GM18505 (cell line): ENCODE measurements around the gene CSTPP1.
"Not testable (repeated sequence)": the region's sequence is repeated elsewhere in the genome, so short reads cannot be mapped to it uniquely, and the experiment has no call there.

Experiments used
- ATAC-seq: cut with Tn5 transposase; IDR thresholded peaks from one replicate; pipeline ENCODE4 v1.9.1; 2021; ENCODE audit not compliant: unreplicated experiment
- POLR2A ChIP-seq: IDR thresholded peaks from 4 replicates; pipeline ENCODE4 v1.6.1; 2011; ENCODE audit warnings: borderline replicate concordance; ENCODE audit not compliant: insufficient read depth, insufficient read length; ENCODE audit errors: extremely low read depth

Gene CSTPP1

GRCh38 chr11:46976182-46976854 is 39.8 kb downstream of the CSTPP1 start:
- ATAC-seq = no peak
- TF ChIP-seq POLR2A = no peak

- ATAC-seq = no peak
- no peak for TF ChIP-seq POLR2A
Measured at GRCh38 chr11:46977038-46977813, 40.7 kb downstream of the CSTPP1 start.

- no peak for ATAC-seq
- TF ChIP-seq POLR2A = no peak
Measured at GRCh38 chr11:46978005-46978491, 41.5 kb downstream of the CSTPP1 start.

GRCh38 chr11:46979358-46979757 is 42.8 kb downstream of the CSTPP1 start:
- no peak for TF ChIP-seq POLR2A
- no peak for ATAC-seq

GRCh38 chr11:46981436-46981835 is 44.9 kb downstream of the CSTPP1 start:
- TF ChIP-seq POLR2A = no peak
- ATAC-seq = no peak

- TF ChIP-seq POLR2A = no peak
- no peak for ATAC-seq
Measured at GRCh38 chr11:46982797-46983452, 46.4 kb downstream of the CSTPP1 start.

- no peak for TF ChIP-seq POLR2A
- no peak for ATAC-seq
Measured at GRCh38 chr11:46983598-46983997, 47.0 kb downstream of the CSTPP1 start.

GRCh38 chr11:46984548-46984947 is 48.0 kb downstream of the CSTPP1 start:
- no peak for ATAC-seq

GRCh38 chr11:46984987-46985386 is 48.4 kb downstream of the CSTPP1 start:
- ATAC-seq = no peak
- TF ChIP-seq POLR2A = no peak

More at GRCh38 chr11:46984548-46984947, 48.0 kb downstream of the CSTPP1 start:
- no peak for TF ChIP-seq POLR2A

- no peak for TF ChIP-seq POLR2A
- ATAC-seq = no peak
Measured at GRCh38 chr11:46987183-46987582, 50.6 kb downstream of the CSTPP1 start.

- ATAC-seq = not testable (repeated sequence)
Measured at GRCh38 chr11:46989810-46990487, 53.4 kb downstream of the CSTPP1 start.

GRCh38 chr11:46991391-46991790 is 54.8 kb downstream of the CSTPP1 start:
- TF ChIP-seq POLR2A = no peak

GRCh38 chr11:46992386-46992785 is 55.8 kb downstream of the CSTPP1 start:
- ATAC-seq = not testable (repeated sequence)

More at GRCh38 chr11:46991391-46991790, 54.8 kb downstream of the CSTPP1 start:
- no peak for ATAC-seq

- not testable (repeated sequence) for ATAC-seq
Measured at GRCh38 chr11:46997796-46998195, 61.2 kb downstream of the CSTPP1 start.
